ENCODE data around the gene ZNF653.

- no peak for TF ChIP-seq CTCF (conservative IDR thresholded peaks at IDR 0.05; ENCODE audit: low read depth, low read length)
- TF ChIP-seq EZH2 (IDR thresholded peaks at IDR 0.05; ENCODE audit: low read length, unreplicated experiment), result no peak
- TF ChIP-seq EZH2phosphoT487 (IDR thresholded peaks at IDR 0.05; ENCODE audit: borderline replicate concordance, low read length), result no peak
Measured at GRCh38 chr19:11480715-11481533, 24.7 kb downstream of the ZNF653 start, which contains the start of gene ELAVL3.
